PFSK-1 (cell line): ENCODE measurements around the gene MAPK1.

ENCODE experiments used
- POLR2AphosphoS5 ChIP-seq: IDR thresholded peaks from 2 replicates; pipeline ENCODE4 v1.6.1; 2012; ENCODE audit warnings: low read depth, mild to moderate bottlenecking, control low read depth, low read length, moderate library complexity
- SIN3A ChIP-seq: IDR thresholded peaks from 2 replicates; pipeline ENCODE4 v1.6.1; 2012; ENCODE audit warnings: mild to moderate bottlenecking, low read length, moderate library complexity, borderline replicate concordance; ENCODE audit not compliant: insufficient read depth
- TAF1 ChIP-seq: IDR thresholded peaks from 2 replicates; pipeline ENCODE4 v1.6.1; 2012; ENCODE audit warnings: low read length, control low read depth, borderline replicate concordance; ENCODE audit not compliant: insufficient read depth

DNA sequence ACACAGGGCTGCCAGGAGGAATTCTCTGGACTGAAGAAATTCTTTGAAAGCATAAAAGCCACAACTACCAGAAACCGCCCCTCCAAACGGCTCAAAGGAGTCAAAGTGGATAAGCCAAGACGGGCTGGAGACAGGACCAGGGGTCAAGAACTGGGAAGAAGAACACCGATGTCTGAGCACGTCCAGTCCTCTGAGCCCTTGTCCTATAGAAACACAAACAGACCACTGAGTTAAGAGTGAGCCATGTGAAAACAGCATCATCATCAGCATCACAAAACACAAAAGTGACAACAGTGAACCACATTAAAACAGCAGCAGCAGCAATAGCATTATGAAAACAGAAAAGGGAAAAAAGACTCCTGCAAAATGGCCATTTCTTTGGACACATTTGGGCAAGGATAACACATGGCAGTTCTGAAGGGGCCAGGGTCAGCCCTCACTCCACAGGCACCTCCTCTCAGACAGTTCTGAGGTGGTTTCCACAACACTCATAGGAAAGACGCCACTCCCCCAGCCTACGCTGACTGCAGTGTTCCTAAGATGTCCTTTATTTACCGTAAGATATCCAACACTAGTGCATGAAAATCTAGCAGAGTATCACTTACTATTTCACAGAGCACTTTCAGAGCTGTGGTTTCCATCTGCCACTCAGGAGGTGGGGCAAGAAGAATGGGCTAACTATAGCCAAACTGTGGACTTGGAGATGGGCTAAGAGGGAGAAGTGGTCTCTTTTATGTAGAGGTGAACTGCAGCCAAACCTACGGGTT lies 103.2 kb downstream of the MAPK1 start:
- TF ChIP-seq TAF1 (no peak), POLR2AphosphoS5 (no peak), SIN3A (no peak)
